ENCODE results near the gene NPC1. TPM values are rescaled to one million over a fixed set of nuclear protein-coding genes. Genes with fewer than 3 reads are reported as not detected.

Gene NPC1
- total RNA-seq, 1 donor from 2014 or later = 42.4 TPM

- Mint-ChIP-seq H3K4me3 (ENCODE audit: unreplicated experiment) (no peak overlapping the region), H3K4me1 (ENCODE audit: low read depth, unreplicated experiment) (peaks cover 6% of the 10 kb centered on the region), H3K36me3 (ENCODE audit: low read depth, unreplicated experiment) (no peaks in the 10 kb centered on the region), H3K27me3 (ENCODE audit: low read depth, unreplicated experiment) (no peaks in the 10 kb centered on the region), H3K27ac (ENCODE audit: unreplicated experiment) (no peak overlapping the region), H3K9me3 (ENCODE audit: unreplicated experiment) (peaks cover 5% of the 10 kb centered on the region)
- Histone ChIP-seq H3K4me1 (ENCODE audit: insufficient read depth, low read length) (peaks cover 8% of the 10 kb centered on the region), H3K27ac (ENCODE audit: low read depth, low read length) (no peak overlapping the region), H3K9ac (ENCODE audit: low read length) (no peak overlapping the region), H3K9me3 (ENCODE audit: insufficient read depth, low read depth, low read length) (no peaks in the 10 kb centered on the region), H3K27me3 (ENCODE audit: insufficient read depth, low read length) (no peaks in the 10 kb centered on the region), H3K4me3 (ENCODE audit: insufficient read depth, low read depth, low read length) (no peak overlapping the region), H3K79me2 (ENCODE audit: insufficient read depth, low read length) (no peaks in the 10 kb centered on the region), H2AFZ (ENCODE audit: low read depth, low read length) (no peak overlapping the region), H3K36me3 (ENCODE audit: insufficient read depth, low read length) (peaks cover 2% of the 10 kb centered on the region), H3K4me2 (ENCODE audit: low read length) (peak overlapping the region; percentile 56), H4K20me1 (ENCODE audit: insufficient read depth, low read length) (peaks cover 4% of the 10 kb centered on the region)
- TF ChIP-seq, protein P1, sequence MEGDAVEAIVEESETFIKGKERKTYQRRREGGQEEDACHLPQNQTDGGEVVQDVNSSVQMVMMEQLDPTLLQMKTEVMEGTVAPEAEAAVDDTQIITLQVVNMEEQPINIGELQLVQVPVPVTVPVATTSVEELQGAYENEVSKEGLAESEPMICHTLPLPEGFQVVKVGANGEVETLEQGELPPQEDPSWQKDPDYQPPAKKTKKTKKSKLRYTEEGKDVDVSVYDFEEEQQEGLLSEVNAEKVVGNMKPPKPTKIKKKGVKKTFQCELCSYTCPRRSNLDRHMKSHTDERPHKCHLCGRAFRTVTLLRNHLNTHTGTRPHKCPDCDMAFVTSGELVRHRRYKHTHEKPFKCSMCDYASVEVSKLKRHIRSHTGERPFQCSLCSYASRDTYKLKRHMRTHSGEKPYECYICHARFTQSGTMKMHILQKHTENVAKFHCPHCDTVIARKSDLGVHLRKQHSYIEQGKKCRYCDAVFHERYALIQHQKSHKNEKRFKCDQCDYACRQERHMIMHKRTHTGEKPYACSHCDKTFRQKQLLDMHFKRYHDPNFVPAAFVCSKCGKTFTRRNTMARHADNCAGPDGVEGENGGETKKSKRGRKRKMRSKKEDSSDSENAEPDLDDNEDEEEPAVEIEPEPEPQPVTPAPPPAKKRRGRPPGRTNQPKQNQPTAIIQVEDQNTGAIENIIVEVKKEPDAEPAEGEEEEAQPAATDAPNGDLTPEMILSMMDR (IDR thresholded peaks at IDR 0.05; ENCODE audit: insufficient read depth, low read depth, low read length) = no peak
- TF ChIP-seq EZH2 (IDR thresholded peaks at IDR 0.05; ENCODE audit: insufficient read depth, low read length) = no peak
- DNase-seq (ENCODE audit: low read depth) = peak; percentile 21
- FAIRE-seq = no peak
These were observed 98.4 kb downstream of the NPC1 start for GRCh38 chr18:23487738-23488570.

GRCh38 chr18:23485386-23485785, 100.9 kb downstream of the NPC1 start:
- Mint-ChIP-seq H3K36me3 (ENCODE audit: low read depth, unreplicated experiment) (peaks cover 2% of the 10 kb centered on the region), H3K9me3 (ENCODE audit: unreplicated experiment) (no peaks in the 10 kb centered on the region), H3K27me3 (ENCODE audit: low read depth, unreplicated experiment) (no peaks in the 10 kb centered on the region), H3K4me1 (ENCODE audit: low read depth, unreplicated experiment) (peaks cover 6% of the 10 kb centered on the region), H3K27ac (ENCODE audit: unreplicated experiment) (no peak overlapping the region), H3K4me3 (ENCODE audit: unreplicated experiment) (no peak overlapping the region)
- Histone ChIP-seq H3K9ac (ENCODE audit: low read length) (no peak overlapping the region), H3K27me3 (ENCODE audit: insufficient read depth, low read length) (no peaks in the 10 kb centered on the region), H2AFZ (ENCODE audit: low read depth, low read length) (no peak overlapping the region), H3K4me3 (ENCODE audit: insufficient read depth, low read depth, low read length) (no peak overlapping the region), H3K9me3 (ENCODE audit: insufficient read depth, low read depth, low read length) (no peaks in the 10 kb centered on the region), H3K79me2 (ENCODE audit: insufficient read depth, low read length) (no peaks in the 10 kb centered on the region), H3K27ac (ENCODE audit: low read depth, low read length) (no peak overlapping the region), H3K36me3 (ENCODE audit: insufficient read depth, low read length) (peaks cover 18% of the 10 kb centered on the region), H3K4me1 (ENCODE audit: insufficient read depth, low read length) (peaks cover 8% of the 10 kb centered on the region), H3K4me2 (ENCODE audit: low read length) (no peak overlapping the region), H4K20me1 (ENCODE audit: insufficient read depth, low read length) (peaks cover 8% of the 10 kb centered on the region)
- DNase-seq (ENCODE audit: low read depth) (no peak), FAIRE-seq (no peak)
- TF ChIP-seq, protein P1 (IDR thresholded peaks at IDR 0.05; ENCODE audit: insufficient read depth, low read depth, low read length) = no peak
- no peak for TF ChIP-seq EZH2 (IDR thresholded peaks at IDR 0.05; ENCODE audit: insufficient read depth, low read length)

All from astrocyte (in vitro differentiated cells and primary cell).